Anterior cingulate cortex (tissue), 58 donors: ENCODE results near the gene RAB9B.
"Not testable (repeated sequence)": the region's sequence is repeated elsewhere in the genome, so short reads cannot be mapped to it uniquely, and the experiment has no call there.

ENCODE experiments used
- DNase-seq, 58 donors: peaks; one replicate each; lab custom pipeline; 2025; lab: John Stamatoyannopoulos, UW

RAB9B gene

DNA sequence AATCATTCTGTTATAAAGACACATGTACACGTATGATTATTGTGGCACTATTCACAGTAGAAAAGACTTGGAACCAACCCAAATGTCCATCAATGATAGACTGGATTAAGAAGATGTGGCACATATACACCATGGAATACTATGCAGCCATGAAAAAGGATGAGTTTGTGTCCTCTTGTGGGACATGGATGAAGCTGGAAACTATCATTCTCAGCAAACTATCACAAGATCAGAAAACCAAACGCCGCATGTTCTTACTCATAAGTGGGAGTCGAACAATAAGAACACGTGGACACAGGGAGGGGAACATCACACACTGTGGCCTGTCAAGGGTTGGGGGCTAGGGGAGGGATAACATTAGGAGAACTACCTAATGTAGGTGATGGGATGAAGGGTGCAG, 15.0 kb downstream of the RAB9B start:
- not testable (repeated sequence) for DNase-seq

DNA sequence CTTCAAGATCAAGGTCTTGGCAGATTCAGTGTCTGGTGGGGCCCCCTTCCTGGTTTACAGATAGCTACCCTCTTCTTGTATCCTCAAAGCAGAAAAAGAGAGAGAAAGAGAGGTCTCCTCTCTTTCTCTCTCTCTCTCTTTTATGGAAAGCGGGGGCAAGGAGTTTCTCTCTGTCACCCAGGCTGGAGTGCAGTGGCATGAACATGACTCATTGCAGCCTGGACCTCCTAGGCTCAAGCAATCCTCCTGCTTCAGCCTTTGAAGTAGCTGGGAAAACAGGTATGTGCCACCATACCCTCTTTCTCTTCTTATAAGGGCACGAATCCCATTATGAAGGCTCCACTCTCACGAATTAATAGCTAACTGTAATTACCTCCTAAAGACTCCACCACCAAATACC, 20.2 kb downstream of the RAB9B start:
- DNase-seq: no peak

DNA sequence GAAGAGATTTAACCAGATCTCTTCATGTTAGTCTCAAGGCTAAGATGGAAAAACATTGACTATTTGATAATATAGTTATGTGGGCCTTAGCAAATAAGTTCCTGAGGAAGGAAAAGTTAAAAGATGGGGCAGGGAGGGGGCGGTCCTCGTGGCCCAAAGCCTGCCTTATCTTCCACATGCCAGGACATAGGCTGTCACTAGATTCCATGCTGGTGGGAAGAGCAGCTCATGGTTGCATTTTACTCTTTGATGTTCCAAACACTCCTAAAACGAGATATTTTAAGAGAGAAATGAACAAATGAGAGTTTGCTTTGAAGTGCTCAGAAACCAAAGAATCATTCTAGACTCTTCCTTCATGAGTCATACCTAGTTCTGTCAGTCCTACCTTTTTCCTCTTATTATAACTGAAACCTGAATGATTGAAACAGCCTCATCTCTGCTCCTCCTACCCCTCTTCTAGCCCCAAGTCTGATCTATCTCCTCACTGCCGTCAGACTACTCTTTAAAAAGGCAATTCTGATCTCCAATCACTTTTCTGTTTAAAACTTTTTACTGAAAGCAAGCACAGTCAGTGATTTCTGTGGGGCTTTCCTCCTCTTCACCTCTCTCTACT, 25.1 kb downstream of the RAB9B start:
- DNase-seq: no peak

DNA sequence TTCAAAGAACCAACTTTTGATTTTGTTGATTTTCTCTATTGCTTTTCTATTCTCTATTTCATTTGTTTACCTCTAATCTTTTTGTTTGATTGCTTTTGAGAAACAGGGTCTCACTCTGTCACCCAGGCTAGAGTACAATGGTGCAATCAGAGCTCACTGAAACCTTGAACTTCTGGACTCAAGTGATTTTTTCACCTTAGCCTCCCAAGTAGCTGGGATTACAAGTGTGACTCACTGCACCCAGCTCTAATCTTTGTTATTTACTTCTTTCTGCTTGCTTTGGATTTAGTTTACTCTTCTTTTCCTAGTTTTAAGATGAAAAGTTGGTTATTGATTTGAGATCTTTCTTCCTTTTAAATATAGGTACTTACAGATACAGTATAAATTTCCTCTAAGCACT, 26.2 kb downstream of the RAB9B start:
- DNase-seq: no peak

DNA sequence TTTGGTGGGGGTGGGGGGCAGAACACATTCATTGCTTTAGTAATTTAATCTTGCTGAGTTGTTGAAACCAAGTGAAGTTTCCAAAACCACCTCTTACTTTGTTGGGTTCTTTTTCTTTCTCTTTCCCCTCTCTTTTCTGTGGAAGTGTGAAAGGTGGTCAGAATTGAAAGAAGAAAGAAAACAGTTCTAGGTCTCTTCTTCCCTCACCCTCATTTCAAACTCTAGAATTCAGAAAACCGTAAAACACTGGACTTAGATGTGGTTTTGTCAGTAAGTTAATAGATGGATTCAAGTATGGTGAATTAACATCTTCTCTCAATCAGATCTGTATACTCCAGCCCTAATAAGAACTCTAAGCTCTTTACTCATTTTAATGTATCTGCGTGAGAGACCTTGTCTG, 31.7 kb downstream of the RAB9B start:
- DNase-seq: no peak

DNA sequence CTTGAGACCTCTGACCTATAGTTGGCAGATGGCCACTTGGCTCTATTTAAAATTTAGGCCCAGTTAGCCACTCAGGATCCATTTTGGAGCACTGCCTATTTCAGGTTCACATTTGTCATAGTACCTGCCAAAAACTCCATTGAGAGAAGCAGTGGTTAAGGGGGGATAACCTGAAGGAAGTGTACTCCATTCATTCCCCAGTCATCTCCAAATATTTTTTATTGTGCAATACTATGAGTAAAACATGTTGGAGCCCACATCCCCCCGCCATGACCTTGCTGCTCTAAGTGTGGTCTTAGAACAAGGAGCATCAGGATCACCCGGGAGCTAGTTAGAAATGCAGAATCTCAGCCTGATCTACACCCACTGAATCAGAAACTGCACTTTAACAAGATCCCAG, 34.4 kb downstream of the RAB9B start:
- DNase-seq: no peak

DNA sequence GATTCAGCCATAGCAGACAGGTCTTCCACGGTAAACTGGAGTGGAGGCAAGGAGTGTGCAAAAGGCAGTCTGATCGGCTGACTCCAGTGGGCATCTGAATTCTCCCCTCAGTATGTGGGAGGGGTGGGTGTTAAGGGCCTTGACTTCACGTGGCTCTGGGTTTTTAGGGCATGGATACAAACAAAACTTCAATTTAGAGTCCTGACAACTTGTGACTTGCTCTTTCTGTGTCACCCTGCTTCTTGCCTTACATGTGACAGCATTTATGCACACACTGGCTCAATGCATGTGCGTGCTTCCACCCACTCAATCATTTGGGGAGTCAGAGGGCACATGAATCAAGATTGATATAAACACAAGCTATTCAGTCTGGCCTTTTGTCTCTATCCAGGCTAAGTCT, 37.9 kb downstream of the RAB9B start:
- DNase-seq: no peak

DNA sequence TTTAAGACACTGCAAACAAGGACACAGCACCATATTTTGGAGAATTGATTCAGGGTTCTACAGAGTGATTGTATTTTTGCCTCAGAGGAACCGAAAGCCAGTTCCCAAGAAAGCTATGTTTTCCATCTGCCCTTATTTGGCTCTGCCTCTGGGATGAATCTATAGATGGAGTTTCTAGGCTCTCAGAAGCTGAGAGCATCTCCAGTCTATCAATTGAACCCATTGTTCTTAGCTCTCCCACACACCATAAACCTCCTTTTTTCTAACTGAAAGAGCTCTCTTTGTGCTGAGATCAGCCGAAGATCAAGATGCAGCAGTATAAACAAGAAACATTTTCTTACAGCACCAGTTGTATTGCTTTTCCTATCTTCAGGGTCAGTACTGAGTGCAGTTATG, 38.5 kb downstream of the RAB9B start:
- DNase-seq: peak in 2 of 58 donors; percentile 45 to 50

DNA sequence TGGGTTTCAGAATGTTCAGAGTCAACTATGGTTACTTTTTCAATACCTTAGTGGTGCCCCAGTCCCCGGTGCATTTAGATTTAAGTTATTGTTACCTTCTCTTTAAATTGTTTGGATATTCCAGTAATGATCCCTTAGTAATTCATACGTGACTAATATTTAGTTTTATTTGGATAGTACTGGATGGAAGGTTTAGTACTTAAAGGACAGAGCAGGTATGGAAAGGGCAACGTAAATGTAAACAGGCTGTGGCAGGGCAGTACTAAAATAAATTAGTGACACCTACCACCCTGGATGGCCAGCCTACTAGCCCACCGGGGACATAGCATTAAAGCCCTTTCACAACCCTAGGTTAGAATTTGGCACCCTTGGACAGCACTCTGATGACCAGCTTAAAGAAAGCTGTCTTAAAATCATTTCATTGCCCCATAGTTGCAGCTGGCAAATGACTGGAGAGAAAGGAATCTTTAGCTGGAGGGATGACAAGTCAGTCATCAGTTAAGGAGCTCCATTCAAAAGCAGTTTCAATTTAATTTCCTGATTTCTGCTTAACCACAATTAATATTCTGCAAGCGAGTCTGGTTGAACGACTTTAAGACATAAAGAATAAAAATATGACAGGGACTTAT, 39.0 kb downstream of the RAB9B start:
- no peak for DNase-seq

DNA sequence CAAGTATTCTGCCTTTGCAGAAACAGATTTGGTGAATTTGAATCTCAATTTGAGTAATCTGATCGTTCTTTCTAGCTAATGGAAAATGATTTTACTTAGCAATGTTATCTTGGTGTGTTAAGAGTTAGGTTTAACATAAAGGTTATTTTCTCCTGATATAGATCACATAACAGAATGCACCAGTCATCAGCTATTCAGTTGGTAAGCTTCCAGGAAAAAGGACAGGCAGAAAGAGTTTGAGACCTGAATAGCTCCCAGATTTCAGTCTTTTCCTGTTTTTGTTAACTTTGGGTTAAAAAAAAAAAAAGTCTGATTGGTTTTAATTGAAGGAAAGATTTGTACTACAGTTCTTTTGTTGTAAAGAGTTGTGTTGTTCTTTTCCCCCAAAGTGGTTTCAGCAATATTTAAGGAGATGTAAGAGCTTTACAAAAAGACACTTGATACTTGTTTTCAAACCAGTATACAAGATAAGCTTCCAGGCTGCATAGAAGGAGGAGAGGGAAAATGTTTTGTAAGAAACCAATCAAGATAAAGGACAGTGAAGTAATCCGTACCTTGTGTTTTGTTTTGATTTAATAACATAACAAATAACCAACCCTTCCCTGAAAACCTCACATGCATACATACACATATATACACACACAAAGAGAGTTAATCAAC, 40.1 kb downstream of the RAB9B start:
- DNase-seq: no peak

DNA sequence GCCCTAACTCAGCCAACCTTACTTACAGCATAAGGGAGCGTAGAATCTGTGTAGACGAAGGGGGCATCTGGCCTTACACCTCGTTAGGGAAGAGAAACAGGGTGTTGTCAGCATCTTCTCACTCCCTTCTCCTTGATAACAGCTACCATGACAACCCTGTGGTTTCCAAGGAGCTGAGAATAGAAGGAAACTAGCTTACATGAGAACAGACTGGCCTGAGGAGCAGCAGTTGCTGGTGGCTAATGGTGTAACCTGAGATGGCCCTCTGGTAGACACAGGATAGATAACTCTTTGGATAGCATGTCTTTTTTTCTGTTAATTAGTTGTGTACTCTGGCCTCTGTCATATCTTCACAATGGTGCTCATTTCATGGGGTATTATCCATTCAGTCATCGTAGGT, 40.8 kb downstream of the RAB9B start:
- no peak for DNase-seq

DNA sequence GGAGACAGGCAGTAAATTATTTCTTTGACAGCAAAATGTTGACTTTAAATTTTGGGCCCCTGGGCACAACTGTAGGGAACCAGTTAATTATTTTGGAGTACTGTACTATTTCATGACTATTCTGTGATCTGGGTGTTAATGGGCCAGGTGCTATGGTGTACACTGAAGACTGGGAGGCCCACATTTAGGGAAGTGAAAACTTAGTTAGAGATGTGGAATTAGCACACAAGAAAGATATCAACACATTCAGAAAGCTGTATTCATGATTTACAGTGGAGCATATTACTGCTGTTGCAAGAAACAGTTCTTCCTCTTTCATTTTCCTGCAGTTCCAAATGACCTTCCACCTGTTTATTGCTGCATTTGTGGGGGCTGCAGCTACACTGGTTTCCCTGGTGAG, 43.1 kb downstream of the RAB9B start:
- no peak for DNase-seq

DNA sequence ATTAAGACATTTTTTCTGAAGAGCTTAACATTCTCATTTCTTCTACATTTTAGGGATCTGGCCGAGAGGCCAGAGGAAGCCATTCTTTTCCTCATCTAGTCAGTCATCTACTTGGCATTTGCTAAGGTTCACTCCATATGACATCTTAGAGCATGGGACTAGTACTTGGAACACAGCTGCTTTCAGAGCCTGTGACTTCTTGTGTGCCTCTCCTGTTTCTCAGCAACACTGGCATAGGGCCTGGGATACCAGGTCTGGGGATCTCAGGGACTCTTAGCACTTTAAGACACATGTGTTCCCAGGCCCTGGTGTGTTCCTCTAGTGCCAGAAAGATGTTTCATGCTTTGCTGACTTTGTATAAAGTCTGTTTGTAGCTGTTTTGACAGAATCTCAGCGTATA, 48.1 kb downstream of the RAB9B start:
- peak in 6 of 58 donors; percentile 1 to 29 (median 6) for DNase-seq

DNA sequence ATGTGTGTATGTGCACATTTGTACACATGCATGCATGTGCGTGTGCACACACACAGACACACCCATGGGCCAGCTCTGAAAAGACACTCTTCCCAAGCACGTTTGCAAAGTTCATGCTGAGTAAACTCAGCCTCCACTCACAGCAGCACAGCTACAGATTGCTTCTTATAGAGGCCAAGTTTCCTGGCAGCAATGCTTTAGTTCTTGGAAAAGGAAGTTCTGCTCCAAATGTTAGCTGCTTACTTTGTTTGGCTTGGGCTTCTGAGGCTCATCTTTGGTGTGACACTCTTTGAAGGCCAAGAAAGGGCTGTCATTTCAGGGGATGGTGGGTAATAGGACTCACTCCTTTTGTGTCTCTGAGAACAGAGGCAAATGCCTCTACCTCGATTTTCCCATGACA, 48.9 kb downstream of the RAB9B start:
- peak in 1 of 58 donors; percentile 9 for DNase-seq

DNA sequence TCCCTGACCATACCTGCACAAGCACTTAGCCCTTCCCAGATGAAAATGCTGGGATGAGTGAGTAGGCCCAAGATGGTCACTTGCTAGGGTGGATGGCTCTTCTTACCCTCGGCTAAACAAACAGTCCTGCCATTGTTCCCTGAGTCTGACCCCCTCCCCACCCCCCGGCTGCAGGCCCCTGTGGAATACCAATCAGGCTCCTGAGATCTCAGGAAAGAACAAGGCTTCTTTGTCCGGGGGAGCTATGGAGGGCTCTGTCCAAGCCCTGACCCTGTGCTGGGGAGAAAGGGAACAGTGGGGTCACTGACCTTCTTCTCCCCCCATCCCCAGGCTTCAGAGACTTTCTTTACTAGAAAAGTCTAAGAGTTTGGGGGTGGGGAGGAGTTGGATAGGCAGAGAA, 49.4 kb downstream of the RAB9B start:
- DNase-seq: peak in 46 of 58 donors; percentile 0 to 81 (median 36)

DNA sequence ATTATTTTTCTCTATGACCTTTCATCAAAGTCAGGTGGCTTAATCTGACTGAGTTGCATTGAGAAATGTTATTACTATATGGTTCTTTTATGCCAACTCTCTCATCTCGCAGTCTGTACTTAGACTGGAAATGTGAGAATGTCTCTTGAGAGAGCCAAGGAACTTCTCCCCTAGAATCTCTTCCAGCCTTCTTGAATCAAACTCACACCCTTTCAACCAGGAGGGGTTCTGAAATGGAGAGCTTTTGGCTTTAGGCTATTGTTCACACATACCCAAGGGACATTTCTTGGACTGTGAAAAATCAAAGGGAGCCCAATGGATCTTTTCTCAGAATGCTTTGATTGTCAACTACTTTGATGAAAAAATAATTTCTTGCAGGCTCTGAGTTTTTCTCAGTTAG, 50.4 kb downstream of the RAB9B start:
- DNase-seq: no peak

DNA sequence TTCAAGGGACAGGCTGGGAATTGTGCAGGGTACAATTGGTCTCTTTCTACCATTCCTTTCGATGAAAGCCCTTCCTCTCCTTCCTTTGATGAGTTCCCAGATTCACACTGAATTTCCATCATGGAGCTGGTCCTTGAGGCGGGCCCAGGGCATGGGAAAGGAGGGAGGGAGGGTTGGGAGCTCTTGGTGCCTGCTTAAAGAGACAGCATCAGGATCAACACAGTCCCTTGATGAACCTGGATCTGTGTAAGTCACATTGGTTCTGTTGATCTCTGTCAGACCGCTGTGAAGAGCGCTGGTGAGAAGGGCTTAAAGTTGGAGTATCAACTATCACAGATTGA, 51.0 kb downstream of the RAB9B start:
- peak in 8 of 58 donors; percentile 12 to 75 (median 49) for DNase-seq

DNA sequence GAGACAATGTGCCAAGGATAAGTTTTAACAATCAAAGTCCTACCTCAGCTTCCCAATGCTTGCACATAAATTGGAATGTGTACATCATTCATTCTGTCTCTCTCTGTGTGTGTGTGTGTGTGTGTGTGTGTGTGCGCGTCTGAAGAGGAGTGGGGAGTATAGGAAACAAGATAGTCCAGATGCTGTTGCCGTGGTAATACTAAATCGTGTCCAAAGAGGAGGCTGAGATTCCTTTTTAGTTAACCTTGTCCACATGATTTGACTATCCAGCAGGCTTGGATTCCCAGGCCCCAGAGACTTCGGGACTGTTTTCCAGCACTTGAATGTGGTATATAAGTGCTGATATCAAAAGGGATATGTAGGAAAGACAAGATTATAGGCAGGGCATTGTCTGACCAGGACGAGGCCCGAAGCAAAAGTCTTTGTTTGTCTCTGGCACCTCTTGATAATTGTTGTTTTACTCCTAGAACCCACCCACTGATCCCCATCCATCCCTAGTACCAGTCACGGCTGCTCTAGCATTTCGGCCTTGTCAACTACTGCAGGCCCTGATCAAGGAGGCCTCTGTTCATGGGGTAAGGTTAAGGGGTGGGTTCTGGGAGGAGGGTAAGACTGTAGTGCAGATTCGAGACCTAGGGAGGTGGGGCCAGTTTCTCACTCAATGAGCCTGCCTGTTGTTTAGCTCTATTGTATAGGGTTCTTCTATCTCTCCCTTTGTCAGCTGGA, 51.6 kb downstream of the RAB9B start:
- peak in 44 of 58 donors; percentile 1 to 89 (median 46) for DNase-seq

DNA sequence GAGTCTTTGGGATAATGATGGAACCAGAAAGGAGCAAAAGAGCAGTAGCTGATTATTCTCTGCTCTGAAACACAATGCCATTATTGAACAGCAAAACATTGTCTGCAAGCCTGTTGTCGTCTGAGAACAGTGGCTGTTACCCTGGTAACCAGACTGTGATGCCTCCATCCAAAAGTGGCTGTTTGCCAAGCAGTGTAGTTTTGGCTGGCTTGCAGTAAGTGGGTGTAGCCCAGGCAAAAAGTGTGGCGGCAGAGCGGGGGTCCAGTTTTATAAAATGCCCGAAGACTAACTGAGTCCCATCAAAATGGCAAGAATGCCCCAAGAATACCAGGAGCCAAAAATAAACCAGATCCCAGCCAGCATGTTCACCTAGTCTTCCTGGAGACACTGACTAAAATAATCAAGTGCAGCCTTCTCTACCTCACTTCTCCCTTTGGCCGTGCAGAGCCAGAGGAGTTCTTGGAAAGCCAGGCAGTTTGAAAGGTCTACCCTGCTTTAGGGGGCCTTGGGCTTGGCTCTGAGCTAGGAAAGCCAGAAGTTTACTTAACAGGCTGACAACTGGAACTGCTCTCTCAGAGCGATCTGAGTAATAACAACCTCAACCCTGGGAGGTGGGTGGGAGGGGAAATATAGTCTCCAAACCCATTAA, 52.8 kb downstream of the RAB9B start:
- peak in 44 of 58 donors; percentile 0 to 76 (median 12) for DNase-seq

DNA sequence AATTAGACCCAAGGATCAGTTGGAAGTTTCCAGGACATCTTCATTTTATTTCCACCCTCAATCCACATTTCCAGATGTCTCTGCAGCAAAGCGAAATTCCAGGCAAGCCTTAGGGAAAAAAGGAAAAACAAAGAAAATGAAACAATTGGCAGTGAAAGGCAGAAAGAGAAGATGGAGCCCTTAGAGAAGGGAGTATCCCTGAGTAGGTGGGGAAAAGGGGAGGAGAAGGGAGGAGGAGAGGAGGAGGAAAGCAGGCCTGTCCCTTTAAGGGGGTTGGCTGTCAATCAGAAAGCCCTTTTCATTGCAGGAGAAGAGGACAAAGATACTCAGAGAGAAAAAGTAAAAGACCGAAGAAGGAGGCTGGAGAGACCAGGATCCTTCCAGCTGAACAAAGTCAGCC, 55.5 kb downstream of the RAB9B start, which contains the start of gene PLP1:
Gene PLP1 (plus strand): TSS at position 295 of the 400 bp plus-strand sequence. CDS start 156 bp downstream, outside the sequence.
- peak in 19 of 58 donors; percentile 1 to 62 (median 15) for DNase-seq
